MM.1S (cell line): ENCODE results near the gene CD96.

Experiments
- EZH2 ChIP-seq: fragments of 300-600 bp; sonication (generic); optimal IDR thresholded peaks from 2 replicates; pipeline ENCODE3; 2017; ENCODE audit warnings: low read depth, mild to moderate bottlenecking, antibody characterized with exemption, low read length, mixed read lengths
- TF ChIP-seq, protein P1 (sequence below): fragments of 300-600 bp; sonication (generic); IDR thresholded peaks from 2 replicates; pipeline ENCODE4 v1.5.1; 2016; ENCODE audit warnings: antibody characterized with exemption, low read length, mixed read lengths

DNA sequence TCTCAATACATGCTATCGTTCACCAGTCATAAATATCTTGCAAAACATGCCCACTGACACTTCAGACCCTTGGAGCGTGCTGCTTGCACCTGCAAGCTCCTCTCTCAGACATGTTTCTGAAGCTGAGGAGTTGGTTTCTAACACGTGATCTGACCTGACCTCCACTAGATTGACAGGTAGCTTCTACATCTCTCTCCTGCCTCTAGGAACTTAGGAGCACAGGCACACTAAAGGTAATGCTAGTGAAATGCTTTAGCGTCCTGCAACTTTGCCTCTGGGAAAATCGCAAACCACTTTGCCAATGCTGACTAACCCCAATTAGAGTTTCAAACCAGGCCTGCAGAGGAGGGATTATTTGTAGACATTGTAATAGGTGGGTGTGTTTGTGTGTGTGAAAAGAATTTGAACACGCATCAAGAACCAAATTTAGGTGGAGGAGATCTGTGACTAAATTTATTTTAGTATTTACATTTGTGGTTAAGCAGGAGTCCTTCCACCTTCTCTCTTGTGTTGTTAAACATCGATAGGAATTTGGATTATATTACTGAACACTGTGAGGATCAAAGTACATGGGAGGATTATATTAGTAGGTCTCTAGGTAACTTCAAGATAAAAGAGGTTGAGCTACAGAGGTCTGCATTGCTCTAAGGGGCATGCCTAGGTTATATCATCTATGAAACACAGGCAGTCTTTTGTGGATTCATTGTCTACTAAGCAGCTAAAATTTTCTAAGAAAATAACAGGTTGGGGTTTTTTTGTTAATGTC is 139.8 kb downstream of the CD96 start:
- TF ChIP-seq, protein P1, sequence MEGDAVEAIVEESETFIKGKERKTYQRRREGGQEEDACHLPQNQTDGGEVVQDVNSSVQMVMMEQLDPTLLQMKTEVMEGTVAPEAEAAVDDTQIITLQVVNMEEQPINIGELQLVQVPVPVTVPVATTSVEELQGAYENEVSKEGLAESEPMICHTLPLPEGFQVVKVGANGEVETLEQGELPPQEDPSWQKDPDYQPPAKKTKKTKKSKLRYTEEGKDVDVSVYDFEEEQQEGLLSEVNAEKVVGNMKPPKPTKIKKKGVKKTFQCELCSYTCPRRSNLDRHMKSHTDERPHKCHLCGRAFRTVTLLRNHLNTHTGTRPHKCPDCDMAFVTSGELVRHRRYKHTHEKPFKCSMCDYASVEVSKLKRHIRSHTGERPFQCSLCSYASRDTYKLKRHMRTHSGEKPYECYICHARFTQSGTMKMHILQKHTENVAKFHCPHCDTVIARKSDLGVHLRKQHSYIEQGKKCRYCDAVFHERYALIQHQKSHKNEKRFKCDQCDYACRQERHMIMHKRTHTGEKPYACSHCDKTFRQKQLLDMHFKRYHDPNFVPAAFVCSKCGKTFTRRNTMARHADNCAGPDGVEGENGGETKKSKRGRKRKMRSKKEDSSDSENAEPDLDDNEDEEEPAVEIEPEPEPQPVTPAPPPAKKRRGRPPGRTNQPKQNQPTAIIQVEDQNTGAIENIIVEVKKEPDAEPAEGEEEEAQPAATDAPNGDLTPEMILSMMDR = no peak
- TF ChIP-seq EZH2 = no peak
